BE2C (cell line): Measurements from ENCODE around the gene SND1.

Experiments used
- DNase-seq: peaks from one replicate; pipeline ENCODE4 v3.0.0-alpha.2; 2020
- H3K27me3 ChIP-seq: fragments of 250-450 bp; sonication (Bioruptor Pico); 2 replicates; pipeline ENCODE4 v1.5.1; 2020; ENCODE audit warnings: mild to moderate bottlenecking
- H3K36me3 ChIP-seq: fragments of 250-450 bp; sonication (Bioruptor Pico); 2 replicates; pipeline ENCODE4 v1.5.1; 2020; ENCODE audit warnings: mild to moderate bottlenecking
- H3K4me1 ChIP-seq: fragments of 250-450 bp; sonication (Bioruptor Pico); 2 replicates; pipeline ENCODE4 v1.5.1; 2020
- H3K4me3 ChIP-seq: 2 replicates; pipeline ENCODE4 v1.5.1; 2011; ENCODE audit warnings: low read depth, low read length
- H3K9me3 ChIP-seq: fragments of 250-450 bp; sonication (Bioruptor Pico); 2 replicates; pipeline ENCODE4 v1.5.1; 2020
- CTCF ChIP-seq: IDR thresholded peaks from 2 replicates; pipeline ENCODE4 v1.5.1; 2012; ENCODE audit warnings: mild to moderate bottlenecking, low read depth, low read length

Gene SND1

GRCh38 chr7:127946111-127946510, 294.1 kb downstream of the SND1 start:
- H3K4me3 ChIP-seq = no peak overlapping the region
- TF ChIP-seq CTCF = no peak
- no peak for DNase-seq
- H3K9me3 ChIP-seq = no peaks in the 10 kb centered on the region
- H3K27me3 ChIP-seq = no peaks in the 10 kb centered on the region
- H3K4me1 ChIP-seq = peaks cover 25% of the 10 kb centered on the region
- no peaks in the 10 kb centered on the region; the same call in 1 of the 2 replicates for H3K36me3 ChIP-seq

- peaks cover 25% of the 10 kb centered on the region for H3K4me1 ChIP-seq
- no peaks in the 10 kb centered on the region; the same call in 1 of the 2 replicates for H3K36me3 ChIP-seq
- H3K27me3 ChIP-seq = no peaks in the 10 kb centered on the region
- H3K4me3 ChIP-seq = no peak overlapping the region
- DNase-seq = no peak
- no peak for TF ChIP-seq CTCF
- no peaks in the 10 kb centered on the region for H3K9me3 ChIP-seq
Observed at GRCh38 chr7:127946847-127947246, 294.9 kb downstream of the SND1 start.

GRCh38 chr7:127948312-127948711, 296.3 kb downstream of the SND1 start:
- no peak for TF ChIP-seq CTCF
- no peak overlapping the region for H3K4me3 ChIP-seq
- no peak for DNase-seq
- H3K9me3 ChIP-seq = no peaks in the 10 kb centered on the region
- no peaks in the 10 kb centered on the region; the same call in 1 of the 2 replicates for H3K36me3 ChIP-seq
- H3K27me3 ChIP-seq = no peaks in the 10 kb centered on the region
- peaks cover 25% of the 10 kb centered on the region for H3K4me1 ChIP-seq

GRCh38 chr7:127948930-127949329, 296.9 kb downstream of the SND1 start:
- Histone ChIP-seq H3K9me3 (no peaks in the 10 kb centered on the region), H3K4me3 (no peak overlapping the region), H3K4me1 (peaks cover 22% of the 10 kb centered on the region), H3K36me3 (no peaks in the 10 kb centered on the region; the same call in 1 of the 2 replicates), H3K27me3 (no peaks in the 10 kb centered on the region)
- DNase-seq = no peak
- TF ChIP-seq CTCF = no peak

- no peak for DNase-seq
- no peak for TF ChIP-seq CTCF
- Histone ChIP-seq H3K9me3 (no peaks in the 10 kb centered on the region), H3K4me3 (no peak overlapping the region), H3K4me1 (peaks cover 22% of the 10 kb centered on the region), H3K36me3 (no peaks in the 10 kb centered on the region; the same call in 1 of the 2 replicates), H3K27me3 (no peaks in the 10 kb centered on the region)
Observed at GRCh38 chr7:127949769-127950222, 297.8 kb downstream of the SND1 start.

- no peak overlapping the region for H3K4me3 ChIP-seq
- H3K27me3 ChIP-seq = no peaks in the 10 kb centered on the region
- peaks cover 27% of the 10 kb centered on the region for H3K4me1 ChIP-seq
- no peak for DNase-seq
- H3K36me3 ChIP-seq = no peaks in the 10 kb centered on the region
- no peaks in the 10 kb centered on the region for H3K9me3 ChIP-seq
- no peak for TF ChIP-seq CTCF
Observed at GRCh38 chr7:127950233-127950935, 298.4 kb downstream of the SND1 start.
